Purkinje cell (primary cell): ENCODE data around the gene COBL. TPM values are rescaled to one million over a fixed set of nuclear protein-coding genes. Genes with fewer than 3 reads are reported as not detected.

ENCODE experiments used
- polyA plus RNA-seq: library from polyadenylated mRNA; unstranded; fragments of >200 nt; fragmentation: Nextera tagmentation; gene quantifications from 2 replicates; pipeline ENCODE4 v1.2.1, GENCODE V29; 2014

COBL gene
- 0.31 and 7.3 TPM in 2 replicates for polyA plus RNA-seq

GRCh38 chr7:51316666-51317581 lies at the start of gene COBL:
COBL (minus strand) TSS chr7:51316809; CDS start chr7:51316633, 176 bp downstream.

